Brain microvascular endothelial cell (primary cell): Measurements from ENCODE around the gene ATP13A2.

Experiments
- DNase-seq: peaks from one replicate; pipeline ENCODE4 v3.0.0-alpha.2; 2020
- H3K27ac ChIP-seq: fragments of 250-450 bp; sonication (Bioruptor Pico); 2 replicates; pipeline ENCODE4 v1.5.1; 2020; ENCODE audit warnings: mild to moderate bottlenecking, moderate library complexity
- H3K27me3 ChIP-seq: fragments of 250-450 bp; sonication (Bioruptor Pico); replicated peaks from 2 replicates; pipeline ENCODE4 v1.5.1; 2020; ENCODE audit warnings: mild to moderate bottlenecking
- H3K36me3 ChIP-seq: fragments of 250-450 bp; sonication (Bioruptor Pico); replicated peaks from 2 replicates; pipeline ENCODE4 v1.5.1; 2020; ENCODE audit warnings: mild to moderate bottlenecking
- H3K4me3 ChIP-seq: 2 replicates; pipeline ENCODE4 v1.5.1; 2011; ENCODE audit warnings: low read depth, mild to moderate bottlenecking, control low read depth, low read length, moderate library complexity
- CTCF ChIP-seq: IDR thresholded peaks from 2 replicates; pipeline ENCODE4 v1.5.1; 2011; ENCODE audit warnings: low read depth, mild to moderate bottlenecking, moderate library complexity, low read length, control low read depth, inconsistent platforms; ENCODE audit errors: missing control alignments
- in situ Hi-C: cut with HindIII; loops from 2 replicates; pipeline ENCODE4 v1.10.0; 2017; ENCODE audit warnings: low sequenced_read_pairs, low pct_ligation_motif_present

ATP13A2 gene

GRCh38 chr1:16969651-16970050 is 42.1 kb downstream of the ATP13A2 start:
- peaks cover 11% of the 10 kb centered on the region for H3K36me3 ChIP-seq
- in situ Hi-C loops = no loop called here
- no peak overlapping the region for H3K27ac ChIP-seq
- no peaks in the 10 kb centered on the region for H3K27me3 ChIP-seq
- H3K4me3 ChIP-seq = no peak overlapping the region
- no peak for TF ChIP-seq CTCF
- no peak for DNase-seq

GRCh38 chr1:16969057-16969611 is 42.6 kb downstream of the ATP13A2 start:
- no peak for DNase-seq
- no peaks in the 10 kb centered on the region for H3K27me3 ChIP-seq
- in situ Hi-C loops = no loop called here
- no peak for TF ChIP-seq CTCF
- no peak overlapping the region for H3K27ac ChIP-seq
- no peak overlapping the region for H3K4me3 ChIP-seq
- peaks cover 11% of the 10 kb centered on the region for H3K36me3 ChIP-seq

- in situ Hi-C loops = no loop called here
- Histone ChIP-seq H3K36me3 (peaks cover 10% of the 10 kb centered on the region), H3K27ac (no peak overlapping the region), H3K4me3 (no peak overlapping the region), H3K27me3 (no peaks in the 10 kb centered on the region)
- no peak for DNase-seq
- TF ChIP-seq CTCF = no peak
Measured at GRCh38 chr1:16968372-16968771, 43.4 kb downstream of the ATP13A2 start.

GRCh38 chr1:16967962-16968361 is 43.8 kb downstream of the ATP13A2 start:
- Histone ChIP-seq H3K27me3 (no peaks in the 10 kb centered on the region), H3K4me3 (no peak overlapping the region), H3K27ac (no peak overlapping the region), H3K36me3 (peaks cover 7% of the 10 kb centered on the region)
- no peak for DNase-seq
- TF ChIP-seq CTCF = no peak
- in situ Hi-C loops = no loop called here

GRCh38 chr1:16967095-16967575 is 44.6 kb downstream of the ATP13A2 start:
- Histone ChIP-seq H3K27ac (no peak overlapping the region), H3K27me3 (no peaks in the 10 kb centered on the region), H3K36me3 (peaks cover 7% of the 10 kb centered on the region), H3K4me3 (no peak overlapping the region)
- no peak for TF ChIP-seq CTCF
- in situ Hi-C loops = no loop called here
- peak; percentile 66 for DNase-seq

- Histone ChIP-seq H3K36me3 (peaks cover 7% of the 10 kb centered on the region), H3K4me3 (no peak overlapping the region), H3K27ac (no peak overlapping the region), H3K27me3 (no peaks in the 10 kb centered on the region)
- no peak for DNase-seq
- TF ChIP-seq CTCF = no peak
- in situ Hi-C loops = no loop called here
Measured at GRCh38 chr1:16966282-16966681, 45.4 kb downstream of the ATP13A2 start.
